A549 (cell line): ENCODE measurements around the gene WNT16.

Experiments
- CHD2 ChIP-seq: fragments of 150-350 bp; IDR thresholded peaks from 2 replicates; pipeline ENCODE4 v1.6.1; 2014; ENCODE audit warnings: low read length; ENCODE audit not compliant: partially characterized antibody
- CTCF ChIP-seq: fragments of >200 bp; sonication (Bioruptor Twin); formaldehyde crosslinking; IDR thresholded peaks from 3 replicates; pipeline ENCODE4 v1.5.1; 2016
- PBX3 ChIP-seq: IDR thresholded peaks from 2 replicates; pipeline ENCODE4 v1.6.1; 2012
- PHF8 ChIP-seq: fragments of 200-600 bp; sonication (generic); IDR thresholded peaks from 2 replicates; pipeline ENCODE4 v1.6.1; 2016; ENCODE audit warnings: low read depth, mild to moderate bottlenecking, antibody characterized with exemption, moderate library complexity, borderline replicate concordance
- USF2 ChIP-seq: fragments of 450-650 bp; IDR thresholded peaks from 2 replicates; pipeline ENCODE4 v1.6.1; 2014; ENCODE audit warnings: antibody characterized with exemption
- TF ChIP-seq, protein P1 (sequence below): IDR thresholded peaks from 2 replicates; pipeline ENCODE4 v1.6.1; 2012

DNA sequence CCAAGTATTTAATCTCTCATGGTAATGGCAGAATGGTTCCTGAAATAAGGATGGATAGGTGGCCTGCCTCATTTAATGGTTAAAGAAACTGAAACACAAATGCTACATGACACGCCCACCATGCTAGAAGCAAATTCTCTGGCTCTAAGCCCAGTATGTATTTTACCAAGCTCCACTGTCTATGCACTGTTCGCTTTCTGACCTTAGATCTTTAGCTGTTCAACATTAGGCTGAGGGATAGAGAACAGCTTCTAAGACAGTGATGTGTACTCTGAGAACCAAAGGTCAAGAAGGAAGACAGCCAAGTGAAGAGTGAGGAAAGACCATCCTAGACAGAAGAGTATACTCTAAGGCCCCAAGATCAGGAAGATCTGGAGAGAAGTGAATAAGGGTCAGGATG is 40.7 kb downstream of the WNT16 start:
- TF ChIP-seq PHF8 (no peak), CTCF (no peak), PBX3 (no peak), CHD2 (no peak), USF2 (no peak)
- TF ChIP-seq, protein P1, sequence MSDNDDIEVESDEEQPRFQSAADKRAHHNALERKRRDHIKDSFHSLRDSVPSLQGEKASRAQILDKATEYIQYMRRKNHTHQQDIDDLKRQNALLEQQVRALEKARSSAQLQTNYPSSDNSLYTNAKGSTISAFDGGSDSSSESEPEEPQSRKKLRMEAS = no peak
